Measurements from ENCODE around the gene ARIH2.

- peak in 2 of 3 donors; percentile 61 to 63 for TF ChIP-seq POLR2AphosphoS5 (IDR thresholded peaks at IDR 0.05)
- peak in 1 of 2 donors; percentile 6 for TF ChIP-seq CTCF (IDR thresholded peaks at IDR 0.05)
- TF ChIP-seq POLR2A (IDR thresholded peaks at IDR 0.05) = peak in 1 of 2 donors; percentile 82
- TF ChIP-seq EP300 (IDR thresholded peaks at IDR 0.05) = no peak
These were observed at the start of gene ARIH2 for GRCh38 chr3:48918388-48919214.
